ENCODE measurements around the gene AK1. TPM values are rescaled to one million over a fixed set of nuclear protein-coding genes. Genes with fewer than 3 reads are reported as not detected.
A peak's percentile ranks its signal among the peaks of the same experiment; 100 is the strongest.

Gene AK1
- polyA plus RNA-seq, 4 donors = 35.9 to 45.3 (median 43.0) TPM

DNA sequence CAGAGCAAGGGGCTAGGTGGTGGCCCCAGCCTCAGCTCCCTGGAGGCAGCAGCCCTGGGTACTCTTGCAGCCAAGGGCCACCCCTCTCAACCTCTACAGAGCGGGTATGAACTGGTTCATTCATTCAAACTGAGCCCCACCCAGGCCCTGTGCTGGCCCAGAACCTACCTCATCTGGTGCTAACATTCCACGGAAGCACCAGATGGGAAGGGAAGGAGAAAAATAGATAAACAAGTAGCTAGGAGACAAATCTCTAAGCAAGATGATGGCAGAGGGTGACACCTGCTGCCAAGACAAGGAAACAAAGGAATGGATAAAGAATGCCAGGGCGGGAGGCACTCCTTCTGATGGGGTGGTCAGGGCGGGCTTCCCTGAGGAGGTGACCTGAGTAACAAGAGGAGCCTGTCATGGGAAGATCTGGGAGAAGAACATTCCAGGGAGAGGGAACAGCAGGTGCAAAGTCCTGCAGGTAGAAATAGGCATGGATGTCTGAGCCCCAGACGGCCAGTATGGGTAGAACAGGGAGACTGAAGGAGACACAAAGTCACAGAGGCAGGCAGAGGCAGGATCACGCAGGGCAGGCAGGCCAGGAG is 33.2 kb upstream of the AK1 start:
- DNase-seq (ENCODE audit: low read depth in 4 of 4, low spot score in 3 of 4) = no peak

DNA sequence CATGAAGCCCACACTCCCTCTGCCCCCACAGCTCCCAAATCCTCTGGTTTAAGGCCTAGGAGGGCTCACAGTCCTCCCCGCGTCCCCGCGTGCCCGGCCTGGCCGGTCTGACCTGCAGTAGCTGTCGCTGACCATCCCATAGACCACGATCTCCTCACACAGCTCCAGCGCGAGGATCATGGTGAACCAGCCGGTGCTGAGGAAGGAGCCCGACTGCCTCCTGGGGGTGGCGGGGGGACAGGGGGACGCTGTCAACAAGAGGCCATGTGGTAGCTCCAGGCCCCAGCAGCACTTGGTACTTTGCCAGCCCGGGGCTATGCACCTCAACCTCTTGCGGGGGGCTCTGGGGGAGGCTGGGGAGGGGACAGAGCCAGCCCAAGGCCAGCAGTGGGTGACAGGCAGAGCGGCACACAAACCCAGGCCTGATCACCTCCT is 32.4 kb upstream of the AK1 start:
- DNase-seq (ENCODE audit: low read depth in 4 of 4, low spot score in 3 of 4) = no peak

DNA sequence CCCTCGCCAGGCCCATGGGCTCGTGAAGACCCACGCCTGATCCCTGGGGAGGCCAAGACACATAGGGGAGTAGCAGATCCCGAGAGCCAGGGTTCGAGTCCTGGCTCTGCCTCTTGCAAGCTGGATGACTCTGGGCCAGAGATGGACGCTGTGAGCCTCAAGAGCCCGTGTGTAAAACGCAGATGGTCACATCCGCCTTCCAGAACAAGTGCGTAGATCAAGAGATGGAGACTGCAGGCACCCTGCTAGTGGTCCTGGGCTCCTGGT is 31.1 kb upstream of the AK1 start:
- DNase-seq (ENCODE audit: low read depth in 4 of 4, low spot score in 3 of 4) = no peak

DNA sequence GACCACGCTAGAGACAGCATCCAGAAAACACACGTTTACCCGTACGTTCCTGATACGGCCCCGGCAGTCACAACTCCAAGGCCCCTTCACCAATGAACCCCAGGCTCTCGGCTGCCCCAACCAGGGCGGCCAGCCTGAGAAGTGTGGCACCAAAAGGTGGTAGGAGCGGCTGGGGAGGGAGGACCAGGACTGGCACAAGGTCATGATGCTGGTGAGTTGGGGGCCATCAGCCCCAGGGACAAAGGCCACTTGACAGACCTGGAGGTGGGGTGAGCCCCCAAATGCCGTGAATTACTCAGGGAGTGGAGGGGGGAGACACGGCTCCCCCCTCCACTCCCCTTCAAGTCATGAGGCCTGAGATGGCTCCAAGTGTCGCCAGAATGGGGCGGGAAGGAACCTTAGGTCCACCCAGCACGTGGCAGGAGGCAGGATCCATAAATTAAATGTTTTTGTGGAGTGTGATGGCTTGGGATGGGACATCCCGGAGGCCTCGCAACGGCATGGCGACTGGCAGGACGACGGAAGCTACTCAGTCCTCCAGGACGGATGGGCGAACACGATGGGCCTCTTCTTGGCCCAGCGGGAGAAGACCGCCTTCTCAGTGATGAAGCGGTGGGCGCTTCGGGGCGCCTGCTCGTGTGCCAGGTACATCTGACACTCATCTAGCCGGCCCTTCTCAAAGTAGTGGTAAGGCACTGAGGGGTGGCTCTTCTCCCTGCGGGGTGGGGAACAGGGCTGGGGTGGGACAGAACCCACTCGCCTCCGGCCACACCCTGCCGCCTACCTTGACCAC is 30.6 kb upstream of the AK1 start:
- no peak for DNase-seq (ENCODE audit: low read depth in 4 of 4, low spot score in 3 of 4)

DNA sequence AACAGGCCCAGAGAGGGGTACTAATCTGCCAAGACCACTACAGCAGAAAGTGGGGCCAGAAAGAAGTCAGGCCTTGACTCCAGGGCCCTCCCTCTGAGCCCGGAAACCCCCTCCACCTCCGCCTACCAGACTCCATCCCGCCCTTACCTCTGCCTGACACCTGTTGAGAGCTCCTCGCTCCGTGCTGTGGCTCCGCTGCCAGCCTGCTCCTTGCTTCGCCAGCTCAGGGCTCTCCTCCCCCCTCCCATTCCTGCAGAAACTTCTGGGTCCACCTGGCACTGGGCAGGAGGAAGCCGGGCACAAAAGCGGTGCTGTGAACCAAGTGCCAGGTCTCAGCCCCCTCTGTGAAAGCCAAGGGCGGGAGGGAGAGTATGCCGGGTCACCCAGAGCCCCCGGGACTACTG is 28.3 kb upstream of the AK1 start:
- DNase-seq (ENCODE audit: low read depth in 4 of 4, low spot score in 3 of 4) = no peak

DNA sequence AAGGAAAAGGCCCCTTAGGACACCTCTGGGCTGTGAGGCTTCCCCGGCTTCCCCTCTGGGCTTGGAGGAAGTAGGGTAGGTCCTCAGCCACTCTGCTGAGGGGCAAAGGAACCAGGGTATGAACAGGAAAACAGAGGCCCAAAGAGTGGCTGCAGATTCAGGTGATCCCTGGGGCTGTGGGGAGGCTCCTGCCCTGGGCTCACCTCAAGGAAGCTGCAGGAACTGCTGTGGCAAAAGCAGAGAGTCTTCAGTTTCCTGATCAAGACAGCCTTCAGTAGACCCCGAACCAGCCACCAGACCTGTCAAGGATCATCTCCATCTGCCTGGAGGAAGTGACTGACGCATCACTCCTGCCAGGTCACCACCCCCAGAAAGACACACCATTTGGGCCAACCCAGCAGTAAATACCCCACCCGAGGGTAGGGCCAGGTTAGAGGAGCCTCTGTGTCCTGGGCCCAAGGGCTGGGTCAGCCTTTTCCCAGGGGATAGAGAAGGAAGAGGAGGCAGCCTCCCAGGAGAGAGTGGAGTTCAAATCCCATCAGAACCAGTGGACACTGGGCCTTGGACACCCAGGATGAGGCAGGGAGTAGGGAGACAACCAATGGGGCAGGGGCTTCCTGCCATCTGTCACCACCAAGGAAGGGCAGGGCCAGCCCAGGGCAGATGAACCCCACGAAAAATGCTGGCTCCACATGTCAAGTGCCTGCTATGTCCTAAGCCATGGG is 27.7 kb upstream of the AK1 start:
- DNase-seq (ENCODE audit: low read depth in 4 of 4, low spot score in 3 of 4) = no peak

DNA sequence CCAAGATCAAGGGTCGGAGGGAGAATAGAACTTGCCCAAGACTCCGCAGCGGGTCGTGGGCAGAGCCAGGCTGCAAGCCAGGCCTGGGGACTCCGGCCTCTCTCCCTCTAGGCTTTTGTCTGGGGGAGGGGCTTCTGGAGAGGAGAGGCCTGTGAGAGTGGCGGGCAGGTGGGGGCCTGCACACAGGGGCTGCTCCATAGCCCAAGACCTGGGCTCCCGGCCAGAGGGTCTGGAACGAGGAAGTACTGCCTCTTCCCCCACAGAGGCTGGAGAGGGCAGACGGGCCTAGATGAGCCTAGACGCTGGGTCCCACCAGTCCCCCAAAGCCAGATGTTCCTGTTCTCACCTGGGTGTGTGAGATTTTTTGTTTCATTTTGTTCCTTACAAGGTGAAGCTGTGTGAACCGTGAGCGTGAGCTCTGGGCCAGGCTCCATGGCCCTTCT is 27.1 kb upstream of the AK1 start:
- DNase-seq (ENCODE audit: low read depth in 4 of 4, low spot score in 3 of 4) = no peak

DNA sequence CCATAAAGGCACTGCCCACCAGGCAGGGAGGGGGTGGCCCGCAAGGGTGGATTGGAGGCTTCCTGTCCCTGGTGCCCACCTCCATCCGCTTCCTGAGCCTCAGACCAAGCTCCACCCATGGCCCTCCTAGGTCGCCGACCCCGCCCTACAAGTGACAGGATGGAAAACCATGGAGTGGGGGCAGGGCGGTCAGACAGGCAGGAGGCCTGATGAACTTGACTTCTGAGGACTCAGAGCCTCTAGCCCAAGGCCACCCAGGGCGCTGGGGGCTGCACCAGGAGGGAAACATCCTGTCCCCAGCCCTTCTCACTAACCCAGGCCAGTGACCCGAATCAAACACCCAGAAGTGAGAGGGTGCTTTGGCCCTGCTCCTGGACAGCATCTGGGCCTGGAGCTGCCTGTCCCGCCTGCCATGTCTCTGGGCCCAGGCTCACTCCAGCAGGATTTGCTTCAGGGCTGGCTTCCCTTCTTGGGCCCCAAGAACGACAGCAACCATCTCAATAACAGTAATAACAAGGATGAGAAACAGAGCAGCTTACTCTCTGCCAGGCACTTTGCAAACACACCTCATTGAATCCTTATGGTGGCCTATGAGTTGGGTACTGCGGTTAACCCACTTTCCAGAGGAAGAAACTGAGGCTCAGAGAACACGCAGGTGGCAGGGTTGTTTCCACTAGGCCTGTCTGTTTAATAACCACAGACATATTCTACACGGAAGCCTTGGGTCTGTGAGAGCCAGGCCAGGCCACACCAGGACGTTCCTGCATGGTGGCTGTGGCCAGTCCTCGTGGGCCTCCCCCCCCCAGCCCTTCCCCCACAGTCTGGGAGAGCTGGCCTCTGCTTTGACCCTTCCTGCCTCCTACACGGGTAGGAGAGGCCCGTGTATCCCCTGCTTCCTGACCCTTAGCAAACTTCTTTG is 26.3 kb upstream of the AK1 start:
- DNase-seq (ENCODE audit: low read depth in 4 of 4, low spot score in 3 of 4) = no peak

DNA sequence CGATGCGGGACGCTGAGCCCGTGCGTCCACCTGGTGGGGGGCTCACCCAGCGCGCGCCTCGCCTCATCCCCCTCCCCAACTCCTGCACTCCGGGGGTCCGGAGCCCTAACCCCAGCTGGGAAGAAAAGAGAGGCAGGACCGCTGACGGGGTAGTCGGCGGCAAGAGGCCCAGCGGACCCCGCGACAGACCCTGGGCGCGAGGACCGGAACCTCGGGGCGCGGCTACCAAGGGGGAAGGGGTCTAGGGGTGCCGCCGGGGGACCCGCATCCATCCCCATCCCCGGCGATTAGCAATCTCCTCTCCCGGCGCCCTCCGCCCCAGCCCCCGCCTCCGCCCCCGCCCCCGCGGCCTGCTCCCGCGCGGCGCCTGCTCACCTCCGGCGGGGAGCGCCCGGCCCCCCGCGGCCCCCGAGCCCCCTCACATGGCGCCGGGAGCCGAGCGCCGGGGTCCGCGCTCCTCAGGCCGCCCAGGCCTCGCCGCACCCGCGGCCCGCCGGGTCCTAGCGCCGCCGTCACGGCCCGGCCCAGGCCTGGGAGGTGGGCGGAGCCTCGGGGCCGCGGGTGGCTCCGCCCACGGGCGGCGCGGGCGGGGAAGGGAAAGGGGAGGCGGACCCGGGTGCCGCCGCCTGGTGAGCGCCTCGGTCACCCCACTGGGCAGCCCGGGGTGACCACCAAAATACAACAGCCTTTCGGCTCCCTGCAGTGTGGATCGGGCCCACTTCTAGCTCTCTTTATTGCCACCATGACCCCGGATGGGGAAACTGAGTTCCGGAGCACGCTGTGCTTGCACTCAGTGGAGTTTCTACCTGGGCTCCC is 21.9 kb upstream of the AK1 start, which contains the start of gene ST6GALNAC6:
ST6GALNAC6 (minus strand) TSS at position 476 of the 816 bp plus-strand sequence. CDS start 1,622 bp downstream, outside the sequence.
- DNase-seq (ENCODE audit: low read depth in 4 of 4, low spot score in 3 of 4) = no peak

DNA sequence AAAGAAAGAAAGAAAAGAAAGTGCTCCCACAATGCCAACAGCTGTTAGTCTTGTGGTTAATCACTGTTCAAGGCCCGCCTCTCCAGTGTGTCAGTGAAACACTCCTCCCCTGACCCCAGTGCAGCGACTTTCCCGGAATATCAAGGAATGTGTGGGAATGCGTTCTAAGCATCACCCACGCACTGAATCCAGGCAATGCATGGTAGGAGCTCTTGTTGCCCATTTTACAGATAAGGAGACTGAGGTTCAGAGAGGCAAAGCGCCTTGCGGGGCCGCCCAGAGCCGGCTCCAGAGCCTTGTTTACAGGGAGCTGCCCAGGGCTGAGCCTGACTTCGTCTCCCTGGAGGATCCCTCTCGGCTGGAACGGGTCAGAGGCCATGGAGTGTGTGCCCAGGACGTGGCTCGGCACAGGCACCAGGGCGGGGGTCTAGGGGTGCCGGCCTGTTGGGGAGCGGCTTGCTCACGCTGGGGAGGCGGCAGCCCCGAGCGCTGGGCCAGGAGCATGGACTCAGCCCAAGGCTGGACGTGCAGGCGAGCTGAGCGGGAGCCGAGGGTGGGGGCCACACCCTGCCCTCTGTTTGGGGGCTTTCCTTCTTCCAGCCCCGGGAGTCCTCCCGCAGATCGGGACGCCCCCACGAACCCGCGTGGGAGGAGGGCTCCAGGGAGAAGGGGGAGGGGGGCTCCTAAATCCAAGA is 21.1 kb upstream of the AK1 start:
- no peak for DNase-seq (ENCODE audit: low read depth in 4 of 4, low spot score in 3 of 4)

DNA sequence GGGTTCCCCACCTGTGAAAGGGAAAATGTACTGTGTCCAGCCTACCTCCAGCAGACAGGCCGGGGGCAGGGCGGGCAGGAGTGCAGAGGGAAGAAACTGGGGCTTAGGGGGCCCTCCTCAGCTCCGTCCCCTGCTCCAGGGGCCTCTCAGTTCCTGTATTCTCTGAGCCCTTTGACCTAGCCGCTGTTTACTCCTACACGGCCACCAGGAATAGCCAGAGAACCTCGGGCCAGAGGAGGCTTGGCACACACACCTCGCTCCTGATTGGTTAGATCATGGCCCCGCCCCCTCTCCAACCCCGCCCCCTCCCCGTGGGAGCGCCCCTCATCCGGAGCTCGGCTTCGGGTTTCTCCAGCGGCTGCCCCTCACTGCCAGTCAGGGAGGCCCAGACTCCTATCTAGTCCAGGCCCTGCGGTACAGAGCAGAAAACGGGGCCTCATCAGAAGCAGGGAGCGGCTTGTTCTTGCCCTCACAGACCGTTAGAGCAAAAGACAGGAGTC is 19.8 kb upstream of the AK1 start:
- peak in 1 of 4 donors; percentile 79 for DNase-seq (ENCODE audit: low read depth in 4 of 4, low spot score in 3 of 4)

DNA sequence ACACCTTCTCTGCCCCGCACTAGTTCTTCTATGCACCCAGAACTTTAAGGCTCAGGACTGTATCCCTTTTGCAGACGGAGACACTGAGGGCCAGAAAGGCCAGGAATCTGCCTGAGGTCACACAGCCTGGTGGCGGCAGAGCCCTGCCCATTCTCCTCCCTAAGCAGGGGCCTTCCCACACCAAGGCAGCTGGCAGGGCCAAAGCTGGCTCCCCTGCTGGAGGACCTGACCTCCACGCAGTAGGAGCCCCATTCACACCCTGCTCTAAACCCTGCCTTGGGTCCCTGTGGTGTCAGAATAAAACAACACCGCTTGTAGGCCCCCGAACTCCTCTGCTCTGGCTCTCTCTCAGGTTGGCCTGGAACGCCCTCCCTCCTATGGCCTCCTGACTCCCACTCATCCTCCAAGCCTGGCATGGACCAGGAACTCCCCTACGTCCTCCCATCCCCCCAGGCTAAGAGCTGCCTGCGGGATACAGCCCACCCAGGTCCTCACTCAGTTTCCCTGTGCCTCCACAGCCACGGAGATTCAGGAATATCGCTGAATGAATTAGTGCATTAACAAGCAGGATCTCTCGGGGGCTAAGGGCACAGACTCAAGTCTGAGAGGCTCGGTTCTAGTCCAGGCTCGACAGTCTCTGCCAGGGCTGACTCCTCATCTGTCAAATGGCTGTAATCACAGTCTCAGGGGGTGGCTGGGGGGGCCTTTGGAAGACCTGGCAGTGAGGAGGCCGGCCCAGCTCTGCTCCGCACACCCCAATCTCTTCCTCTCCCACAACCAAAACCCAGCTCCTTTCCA is 19.1 kb upstream of the AK1 start:
- DNase-seq (ENCODE audit: low read depth in 4 of 4, low spot score in 3 of 4) = no peak

DNA sequence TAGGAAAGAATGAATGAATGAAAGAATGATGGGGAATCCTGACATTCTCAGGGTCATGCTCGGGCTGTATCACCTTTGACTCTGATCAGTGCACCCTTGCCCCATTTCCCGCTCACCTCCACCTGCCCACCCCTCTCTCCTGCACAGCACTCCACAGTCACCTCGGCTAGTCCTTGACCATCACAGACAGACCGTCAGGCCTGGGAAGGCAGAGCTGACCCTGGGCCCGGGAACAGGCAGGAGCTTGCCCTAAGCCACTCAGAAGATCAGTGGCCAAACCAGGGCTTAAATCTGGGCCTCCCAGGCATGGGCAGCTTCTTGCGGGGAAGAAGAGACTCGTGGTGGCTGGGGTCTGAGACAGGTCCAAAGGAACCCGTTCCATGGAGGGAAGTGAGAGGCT is 18.3 kb upstream of the AK1 start:
- no peak for DNase-seq (ENCODE audit: low read depth in 4 of 4, low spot score in 3 of 4)

DNA sequence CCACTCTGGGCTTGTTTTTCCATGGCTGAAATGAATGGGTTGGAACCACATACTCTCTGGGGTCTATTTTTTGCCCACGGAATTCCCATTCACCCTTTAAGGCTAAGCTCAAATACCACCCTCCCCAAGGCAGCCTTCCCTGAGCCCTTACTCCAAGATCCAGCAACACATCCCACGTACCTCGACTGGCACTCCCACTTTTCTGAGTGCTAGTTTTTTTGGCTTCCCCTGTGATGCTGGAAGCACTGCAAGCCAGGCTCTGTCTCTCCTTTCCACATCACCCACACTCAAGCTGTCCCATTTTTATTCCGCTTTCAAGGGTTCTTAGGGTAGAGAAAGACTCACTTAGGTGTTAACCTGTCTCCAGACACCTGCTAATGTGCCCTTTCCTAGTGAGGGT is 15.9 kb upstream of the AK1 start:
- DNase-seq (ENCODE audit: low read depth in 4 of 4, low spot score in 3 of 4) = no peak

DNA sequence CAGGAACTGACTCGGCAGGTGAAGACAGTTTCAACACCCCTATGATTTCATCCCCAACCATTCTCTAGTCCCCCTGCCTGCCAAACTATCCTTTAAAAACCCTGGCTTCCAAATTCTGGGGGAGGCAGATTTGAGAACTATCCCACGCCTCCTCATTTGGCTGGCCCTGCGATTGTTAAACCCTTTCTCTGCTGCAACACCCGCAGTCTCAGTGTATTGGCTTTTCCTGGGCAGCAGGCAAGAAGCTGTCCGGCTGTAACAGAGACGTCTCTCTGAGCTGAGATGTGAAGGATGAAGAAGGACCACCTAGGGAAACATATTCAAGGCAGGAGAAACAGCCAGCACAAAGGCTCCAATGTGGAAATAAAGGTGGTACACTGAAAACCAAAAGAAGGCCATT is 15.4 kb upstream of the AK1 start:
- DNase-seq (ENCODE audit: low read depth in 4 of 4, low spot score in 3 of 4) = no peak

DNA sequence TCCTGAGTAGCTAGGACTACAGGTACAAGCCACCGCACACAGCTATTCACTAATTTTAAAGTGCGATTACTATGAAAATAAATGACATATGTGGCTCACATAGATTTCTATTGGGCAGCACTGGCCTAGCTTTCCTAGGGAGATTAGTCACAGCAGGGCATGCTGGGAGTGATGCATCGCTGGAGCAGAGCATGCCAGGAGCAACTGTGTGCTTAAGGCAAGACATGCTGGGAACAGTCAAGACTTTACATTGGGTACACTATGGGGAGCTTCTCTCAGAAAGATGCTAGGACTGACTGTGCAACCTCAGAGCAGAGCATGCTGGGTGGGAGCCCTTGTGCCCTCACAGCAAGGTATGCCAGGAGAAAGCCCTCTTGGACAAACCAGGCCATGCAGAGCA is 12.6 kb upstream of the AK1 start:
- DNase-seq (ENCODE audit: low read depth in 4 of 4, low spot score in 3 of 4) = no peak

DNA sequence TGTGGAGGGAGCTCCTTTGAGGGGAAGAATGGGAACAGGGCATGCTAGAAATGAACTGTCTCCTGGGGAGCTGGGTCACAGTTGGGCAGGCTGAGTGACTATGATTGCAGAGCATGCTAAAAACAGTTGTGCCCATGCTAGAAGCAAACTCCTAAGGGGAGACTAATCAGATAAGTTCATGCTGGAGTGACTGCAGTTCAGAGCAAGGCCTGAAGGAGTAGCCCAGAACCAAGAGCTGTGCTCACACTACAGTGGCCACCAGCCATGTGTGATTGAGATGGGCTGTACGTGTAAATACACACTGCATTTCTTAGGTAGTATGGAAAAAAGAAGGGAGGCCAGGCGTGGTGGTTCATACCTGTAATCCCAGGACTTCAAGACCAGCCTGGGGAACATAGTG is 10.3 kb upstream of the AK1 start:
- DNase-seq (ENCODE audit: low read depth in 4 of 4, low spot score in 3 of 4) = no peak

DNA sequence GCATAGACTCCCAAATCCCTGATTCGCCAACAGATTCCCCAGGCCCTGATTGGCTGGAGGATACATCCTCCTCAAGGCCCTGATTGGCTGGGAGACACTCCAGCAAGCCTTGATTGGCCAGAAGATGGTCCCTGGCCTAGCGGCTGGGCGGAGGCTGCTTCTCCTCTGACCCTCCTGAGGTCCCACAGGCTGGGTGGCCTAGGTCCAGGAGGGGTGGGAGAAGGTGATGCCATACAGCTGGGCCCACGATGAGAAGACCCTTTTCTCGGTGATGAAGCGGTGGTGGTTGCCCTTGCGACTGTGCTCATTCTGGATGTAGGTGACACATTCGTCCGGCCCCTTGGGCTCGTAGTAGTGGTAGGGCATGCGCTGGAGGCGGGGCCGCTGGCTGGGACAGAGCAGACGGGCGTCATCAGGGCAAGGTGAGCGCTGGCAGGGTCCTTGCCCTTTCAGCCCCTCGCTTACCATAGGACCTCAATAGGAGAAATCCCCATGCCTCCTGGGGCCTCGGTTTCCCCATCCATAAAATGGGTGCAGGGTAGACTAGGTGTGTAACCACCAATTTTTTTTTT is 9.0 kb upstream of the AK1 start:
- DNase-seq (ENCODE audit: low read depth in 4 of 4, low spot score in 3 of 4) = no peak
